ENCODE results near the gene ACOT11.

DNA sequence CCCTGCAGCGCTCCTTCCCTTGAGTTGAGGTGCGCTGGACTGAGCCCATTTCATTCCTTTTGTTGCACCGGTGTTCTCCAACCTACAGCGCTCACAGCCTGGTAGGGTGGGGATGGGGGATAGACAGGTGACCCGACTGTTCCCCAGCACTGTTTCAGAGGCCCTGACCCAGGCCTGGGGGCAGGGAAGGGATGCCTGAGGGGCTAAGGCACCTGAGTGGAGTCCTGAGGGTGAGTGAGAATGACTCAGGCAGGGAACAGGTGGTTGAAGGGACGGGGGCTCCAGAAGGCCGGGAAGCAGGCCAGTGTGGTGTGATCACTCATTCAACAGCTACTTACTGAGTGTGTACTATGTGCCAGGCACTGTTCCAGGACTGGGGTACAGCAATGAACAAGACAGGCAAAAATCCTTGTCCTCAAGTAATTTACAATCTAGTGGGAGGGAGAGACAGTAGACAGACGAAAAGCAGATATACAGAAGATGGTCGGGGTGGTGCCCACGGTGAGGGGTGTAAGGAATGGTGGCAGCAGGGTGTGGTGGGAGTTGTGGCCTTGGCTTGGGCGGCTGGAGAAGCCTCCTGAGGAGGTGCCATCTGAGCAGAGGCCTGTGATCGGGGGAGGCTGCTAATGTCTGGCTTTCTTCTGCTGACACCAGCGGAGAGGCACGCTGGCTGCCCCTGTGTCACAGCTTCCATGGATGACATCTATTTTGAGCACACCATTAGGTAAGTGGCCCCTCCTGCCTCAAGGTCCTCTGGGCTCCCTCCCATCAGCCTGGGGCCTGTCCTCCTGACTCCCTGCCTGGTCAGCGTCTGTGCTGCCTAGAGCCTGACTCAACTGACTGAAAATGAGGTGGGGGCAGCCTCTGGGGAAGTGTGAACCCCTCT is 37.4 kb downstream of the ACOT11 start:
- TF ChIP-seq CTCF (IDR thresholded peaks at IDR 0.05) (no peak), EZH2 (IDR thresholded peaks at IDR 0.05) (no peak), EZH2phosphoT487 (IDR thresholded peaks at IDR 0.05) (no peak)

Measured in neural progenitor cell (in vitro differentiated cells).